ENCODE results near the gene IGFALS. TPM values are rescaled to one million over a fixed set of nuclear protein-coding genes. Genes with fewer than 3 reads are reported as not detected.

Gene IGFALS
- total and polyA plus RNA-seq, 2 experiments from 2014 or later: 0.16 TPM; not detected in 1

DNA sequence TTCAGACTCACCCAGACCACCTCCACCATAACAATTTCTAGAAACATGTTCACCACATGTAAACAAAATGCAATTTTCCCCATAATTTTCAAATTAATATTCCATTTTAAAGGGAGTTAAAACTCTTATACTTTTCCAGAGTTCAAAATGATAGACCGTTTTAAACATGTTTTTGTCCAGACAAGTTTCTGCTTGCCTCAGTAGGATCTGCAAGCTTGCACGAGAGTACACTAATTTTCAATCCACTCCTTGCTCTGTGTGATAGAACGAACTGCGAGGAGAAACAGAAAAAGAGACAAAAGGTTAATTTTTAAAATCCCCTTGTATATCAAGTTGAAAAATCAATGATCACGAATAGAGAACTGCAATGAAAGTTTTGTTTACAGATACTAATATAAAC, 40.6 kb upstream of the IGFALS start:
- Mint-ChIP-seq H3K27me3 (ENCODE audit: insufficient read depth, low read depth, poor library complexity) (peaks cover 8% of the 10 kb centered on the region), H3K4me1 (peaks cover 2% of the 10 kb centered on the region; the same call in 2 of the 3 replicates), H3K9me3 (no peaks in the 10 kb centered on the region; the same call in 2 of the 3 replicates), H3K27ac (no peak overlapping the region), H3K36me3 (ENCODE audit: low read depth) (no peaks in the 10 kb centered on the region), H3K4me3 (no peak overlapping the region)
- no peaks in the 10 kb centered on the region for H3K9me2 ChIP-seq (ENCODE audit: insufficient read depth)
- H3K79me2 ChIP-seq (replicated peaks; ENCODE audit: insufficient read depth): peaks cover under 1% of the 10 kb centered on the region; the same call in 1 of the 2 replicates
- H3K27me3 ChIP-seq (ENCODE audit: insufficient read depth): no peaks in the 10 kb centered on the region
- no peak overlapping the region for H3K27ac ChIP-seq (ENCODE audit: low read depth)
- TF ChIP-seq EZH2 (IDR thresholded peaks at IDR 0.05; ENCODE audit: low read depth, unreplicated experiment) (no peak), ZNF114 (CRISPR knock-in tag; IDR thresholded peaks at IDR 0.05) (no peak), CREB1 (CRISPR knock-in tag; IDR thresholded peaks at IDR 0.05; ENCODE audit: low read depth) (no peak), NANOG (IDR thresholded peaks at IDR 0.05; ENCODE audit: borderline replicate concordance) (no peak), ZNF331 (CRISPR knock-in tag; IDR thresholded peaks at IDR 0.05; ENCODE audit: low read depth) (no peak), JUNB (IDR thresholded peaks at IDR 0.05; ENCODE audit: unreplicated experiment) (no peak), STAT1 (IDR thresholded peaks at IDR 0.05; ENCODE audit: unreplicated experiment) (no peak), EZH2phosphoT487 (IDR thresholded peaks at IDR 0.05; ENCODE audit: unreplicated experiment) (no peak), POLR2AphosphoS5 (IDR thresholded peaks at IDR 0.05; ENCODE audit: low read depth) (no peak)
- TF ChIP-seq, protein P1, sequence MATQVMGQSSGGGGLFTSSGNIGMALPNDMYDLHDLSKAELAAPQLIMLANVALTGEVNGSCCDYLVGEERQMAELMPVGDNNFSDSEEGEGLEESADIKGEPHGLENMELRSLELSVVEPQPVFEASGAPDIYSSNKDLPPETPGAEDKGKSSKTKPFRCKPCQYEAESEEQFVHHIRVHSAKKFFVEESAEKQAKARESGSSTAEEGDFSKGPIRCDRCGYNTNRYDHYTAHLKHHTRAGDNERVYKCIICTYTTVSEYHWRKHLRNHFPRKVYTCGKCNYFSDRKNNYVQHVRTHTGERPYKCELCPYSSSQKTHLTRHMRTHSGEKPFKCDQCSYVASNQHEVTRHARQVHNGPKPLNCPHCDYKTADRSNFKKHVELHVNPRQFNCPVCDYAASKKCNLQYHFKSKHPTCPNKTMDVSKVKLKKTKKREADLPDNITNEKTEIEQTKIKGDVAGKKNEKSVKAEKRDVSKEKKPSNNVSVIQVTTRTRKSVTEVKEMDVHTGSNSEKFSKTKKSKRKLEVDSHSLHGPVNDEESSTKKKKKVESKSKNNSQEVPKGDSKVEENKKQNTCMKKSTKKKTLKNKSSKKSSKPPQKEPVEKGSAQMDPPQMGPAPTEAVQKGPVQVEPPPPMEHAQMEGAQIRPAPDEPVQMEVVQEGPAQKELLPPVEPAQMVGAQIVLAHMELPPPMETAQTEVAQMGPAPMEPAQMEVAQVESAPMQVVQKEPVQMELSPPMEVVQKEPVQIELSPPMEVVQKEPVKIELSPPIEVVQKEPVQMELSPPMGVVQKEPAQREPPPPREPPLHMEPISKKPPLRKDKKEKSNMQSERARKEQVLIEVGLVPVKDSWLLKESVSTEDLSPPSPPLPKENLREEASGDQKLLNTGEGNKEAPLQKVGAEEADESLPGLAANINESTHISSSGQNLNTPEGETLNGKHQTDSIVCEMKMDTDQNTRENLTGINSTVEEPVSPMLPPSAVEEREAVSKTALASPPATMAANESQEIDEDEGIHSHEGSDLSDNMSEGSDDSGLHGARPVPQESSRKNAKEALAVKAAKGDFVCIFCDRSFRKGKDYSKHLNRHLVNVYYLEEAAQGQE (IDR thresholded peaks at IDR 0.05; ENCODE audit: unreplicated experiment): no peak
- TF ChIP-seq, protein P2, sequence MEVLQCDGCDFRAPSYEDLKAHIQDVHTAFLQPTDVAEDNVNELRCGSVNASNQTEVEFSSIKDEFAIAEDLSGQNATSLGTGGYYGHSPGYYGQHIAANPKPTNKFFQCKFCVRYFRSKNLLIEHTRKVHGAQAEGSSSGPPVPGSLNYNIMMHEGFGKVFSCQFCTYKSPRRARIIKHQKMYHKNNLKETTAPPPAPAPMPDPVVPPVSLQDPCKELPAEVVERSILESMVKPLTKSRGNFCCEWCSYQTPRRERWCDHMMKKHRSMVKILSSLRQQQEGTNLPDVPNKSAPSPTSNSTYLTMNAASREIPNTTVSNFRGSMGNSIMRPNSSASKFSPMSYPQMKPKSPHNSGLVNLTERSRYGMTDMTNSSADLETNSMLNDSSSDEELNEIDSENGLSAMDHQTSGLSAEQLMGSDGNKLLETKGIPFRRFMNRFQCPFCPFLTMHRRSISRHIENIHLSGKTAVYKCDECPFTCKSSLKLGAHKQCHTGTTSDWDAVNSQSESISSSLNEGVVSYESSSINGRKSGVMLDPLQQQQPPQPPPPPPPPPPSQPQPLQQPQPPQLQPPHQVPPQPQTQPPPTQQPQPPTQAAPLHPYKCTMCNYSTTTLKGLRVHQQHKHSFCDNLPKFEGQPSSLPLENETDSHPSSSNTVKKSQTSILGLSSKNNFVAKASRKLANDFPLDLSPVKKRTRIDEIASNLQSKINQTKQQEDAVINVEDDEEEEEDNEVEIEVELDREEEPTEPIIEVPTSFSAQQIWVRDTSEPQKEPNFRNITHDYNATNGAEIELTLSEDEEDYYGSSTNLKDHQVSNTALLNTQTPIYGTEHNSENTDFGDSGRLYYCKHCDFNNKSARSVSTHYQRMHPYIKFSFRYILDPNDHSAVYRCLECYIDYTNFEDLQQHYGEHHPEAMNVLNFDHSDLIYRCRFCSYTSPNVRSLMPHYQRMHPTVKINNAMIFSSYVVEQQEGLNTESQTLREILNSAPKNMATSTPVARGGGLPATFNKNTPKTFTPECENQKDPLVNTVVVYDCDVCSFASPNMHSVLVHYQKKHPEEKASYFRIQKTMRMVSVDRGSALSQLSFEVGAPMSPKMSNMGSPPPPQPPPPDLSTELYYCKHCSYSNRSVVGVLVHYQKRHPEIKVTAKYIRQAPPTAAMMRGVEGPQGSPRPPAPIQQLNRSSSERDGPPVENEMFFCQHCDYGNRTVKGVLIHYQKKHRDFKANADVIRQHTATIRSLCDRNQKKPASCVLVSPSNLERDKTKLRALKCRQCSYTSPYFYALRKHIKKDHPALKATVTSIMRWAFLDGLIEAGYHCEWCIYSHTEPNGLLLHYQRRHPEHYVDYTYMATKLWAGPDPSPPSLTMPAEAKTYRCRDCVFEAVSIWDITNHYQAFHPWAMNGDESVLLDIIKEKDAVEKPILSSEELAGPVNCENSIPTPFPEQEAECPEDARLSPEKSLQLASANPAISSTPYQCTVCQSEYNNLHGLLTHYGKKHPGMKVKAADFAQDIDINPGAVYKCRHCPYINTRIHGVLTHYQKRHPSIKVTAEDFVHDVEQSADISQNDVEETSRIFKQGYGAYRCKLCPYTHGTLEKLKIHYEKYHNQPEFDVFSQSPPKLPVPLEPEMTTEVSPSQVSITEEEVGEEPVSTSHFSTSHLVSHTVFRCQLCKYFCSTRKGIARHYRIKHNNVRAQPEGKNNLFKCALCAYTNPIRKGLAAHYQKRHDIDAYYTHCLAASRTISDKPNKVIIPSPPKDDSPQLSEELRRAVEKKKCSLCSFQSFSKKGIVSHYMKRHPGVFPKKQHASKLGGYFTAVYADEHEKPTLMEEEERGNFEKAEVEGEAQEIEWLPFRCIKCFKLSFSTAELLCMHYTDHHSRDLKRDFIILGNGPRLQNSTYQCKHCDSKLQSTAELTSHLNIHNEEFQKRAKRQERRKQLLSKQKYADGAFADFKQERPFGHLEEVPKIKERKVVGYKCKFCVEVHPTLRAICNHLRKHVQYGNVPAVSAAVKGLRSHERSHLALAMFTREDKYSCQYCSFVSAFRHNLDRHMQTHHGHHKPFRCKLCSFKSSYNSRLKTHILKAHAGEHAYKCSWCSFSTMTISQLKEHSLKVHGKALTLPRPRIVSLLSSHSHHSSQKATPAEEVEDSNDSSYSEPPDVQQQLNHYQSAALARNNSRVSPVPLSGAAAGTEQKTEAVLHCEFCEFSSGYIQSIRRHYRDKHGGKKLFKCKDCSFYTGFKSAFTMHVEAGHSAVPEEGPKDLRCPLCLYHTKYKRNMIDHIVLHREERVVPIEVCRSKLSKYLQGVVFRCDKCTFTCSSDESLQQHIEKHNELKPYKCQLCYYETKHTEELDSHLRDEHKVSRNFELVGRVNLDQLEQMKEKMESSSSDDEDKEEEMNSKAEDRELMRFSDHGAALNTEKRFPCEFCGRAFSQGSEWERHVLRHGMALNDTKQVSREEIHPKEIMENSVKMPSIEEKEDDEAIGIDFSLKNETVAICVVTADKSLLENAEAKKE (CRISPR knock-in tag; IDR thresholded peaks at IDR 0.05): no peak
- TF ChIP-seq, protein P3, sequence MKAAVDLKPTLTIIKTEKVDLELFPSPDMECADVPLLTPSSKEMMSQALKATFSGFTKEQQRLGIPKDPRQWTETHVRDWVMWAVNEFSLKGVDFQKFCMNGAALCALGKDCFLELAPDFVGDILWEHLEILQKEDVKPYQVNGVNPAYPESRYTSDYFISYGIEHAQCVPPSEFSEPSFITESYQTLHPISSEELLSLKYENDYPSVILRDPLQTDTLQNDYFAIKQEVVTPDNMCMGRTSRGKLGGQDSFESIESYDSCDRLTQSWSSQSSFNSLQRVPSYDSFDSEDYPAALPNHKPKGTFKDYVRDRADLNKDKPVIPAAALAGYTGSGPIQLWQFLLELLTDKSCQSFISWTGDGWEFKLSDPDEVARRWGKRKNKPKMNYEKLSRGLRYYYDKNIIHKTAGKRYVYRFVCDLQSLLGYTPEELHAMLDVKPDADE (IDR thresholded peaks at IDR 0.05): no peak
- TF ChIP-seq, protein P4, sequence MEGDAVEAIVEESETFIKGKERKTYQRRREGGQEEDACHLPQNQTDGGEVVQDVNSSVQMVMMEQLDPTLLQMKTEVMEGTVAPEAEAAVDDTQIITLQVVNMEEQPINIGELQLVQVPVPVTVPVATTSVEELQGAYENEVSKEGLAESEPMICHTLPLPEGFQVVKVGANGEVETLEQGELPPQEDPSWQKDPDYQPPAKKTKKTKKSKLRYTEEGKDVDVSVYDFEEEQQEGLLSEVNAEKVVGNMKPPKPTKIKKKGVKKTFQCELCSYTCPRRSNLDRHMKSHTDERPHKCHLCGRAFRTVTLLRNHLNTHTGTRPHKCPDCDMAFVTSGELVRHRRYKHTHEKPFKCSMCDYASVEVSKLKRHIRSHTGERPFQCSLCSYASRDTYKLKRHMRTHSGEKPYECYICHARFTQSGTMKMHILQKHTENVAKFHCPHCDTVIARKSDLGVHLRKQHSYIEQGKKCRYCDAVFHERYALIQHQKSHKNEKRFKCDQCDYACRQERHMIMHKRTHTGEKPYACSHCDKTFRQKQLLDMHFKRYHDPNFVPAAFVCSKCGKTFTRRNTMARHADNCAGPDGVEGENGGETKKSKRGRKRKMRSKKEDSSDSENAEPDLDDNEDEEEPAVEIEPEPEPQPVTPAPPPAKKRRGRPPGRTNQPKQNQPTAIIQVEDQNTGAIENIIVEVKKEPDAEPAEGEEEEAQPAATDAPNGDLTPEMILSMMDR (conservative IDR thresholded peaks at IDR 0.05; ENCODE audit: low read depth in 2 of 2): no peak
- H4K20me1 ChIP-seq (replicated peaks; ENCODE audit: insufficient read depth): no peaks in the 10 kb centered on the region; the same call in 1 of the 2 replicates
- 0 out of 2 replicates have a peak, but pooled peaks cover 2% of the 10 kb centered on the region for H3K4me1 ChIP-seq (ENCODE audit: insufficient read depth)
- H3F3A ChIP-seq (replicated peaks; ENCODE audit: low read depth): no peaks in the 10 kb centered on the region
- H3K4me3 ChIP-seq: no peak overlapping the region
- ATAC-seq (no peak), DNase-seq (ENCODE audit: low spot score) (no peak)
- no peaks in the 10 kb centered on the region for H3K36me3 ChIP-seq (ENCODE audit: insufficient read depth)
- no peak overlapping the region for H3K4me2 ChIP-seq
- no peak overlapping the region for H2AFZ ChIP-seq

Data from GM23338 (cell line).